ENCODE measurements around the gene CALCOCO1.

The CALCOCO1 gene

GRCh38 chr12:53659571-53659981 lies 67.7 kb downstream of the CALCOCO1 start:
- no peak for DNase-seq

GRCh38 chr12:53659011-53659551 lies 68.2 kb downstream of the CALCOCO1 start:
- DNase-seq = no peak
